Measurements from ENCODE around the gene SHBG. TPM values are rescaled to one million over a fixed set of nuclear protein-coding genes. Genes with fewer than 3 reads are reported as not detected.

SHBG gene
- total and polyA plus RNA-seq, 2 experiments from 2014 or later, result 0.38 to 0.48 TPM

- H3K4me1 Mint-ChIP-seq, result peaks cover 10% of the 10 kb centered on the region
- Histone ChIP-seq H3K36me3 (ENCODE audit: insufficient read depth) (no peaks in the 10 kb centered on the region), H3K4me3 (no peak overlapping the region), H3F3A (replicated peaks; ENCODE audit: low read depth) (0 out of 2 replicates have a peak, but pooled peaks cover 4% of the 10 kb centered on the region), H3K27ac (ENCODE audit: low read depth) (no peak overlapping the region), H3K79me2 (replicated peaks; ENCODE audit: insufficient read depth) (no peaks in the 10 kb centered on the region), H4K20me1 (replicated peaks; ENCODE audit: insufficient read depth) (no peaks in the 10 kb centered on the region), H3K4me1 (ENCODE audit: insufficient read depth) (peaks cover 6% of the 10 kb centered on the region; the same call in 1 of the 2 replicates), H3K27me3 (ENCODE audit: insufficient read depth) (peaks cover 17% of the 10 kb centered on the region), H3K4me2 (no peak overlapping the region), H3K9me2 (ENCODE audit: insufficient read depth) (no peaks in the 10 kb centered on the region), H2AFZ (peak overlapping the region; percentile 72; the same call in 1 of the 2 replicates)
- H3K27ac Mint-ChIP-seq, result no peak overlapping the region
- ATAC-seq, result no peak
- peaks cover 2% of the 10 kb centered on the region; the same call in 1 of the 3 replicates for H3K9me3 Mint-ChIP-seq
- no peak overlapping the region for H3K4me3 Mint-ChIP-seq
- no peak for TF ChIP-seq ZNF331 (CRISPR knock-in tag; IDR thresholded peaks at IDR 0.05; ENCODE audit: low read depth)
- no peak for TF ChIP-seq STAT1 (IDR thresholded peaks at IDR 0.05; ENCODE audit: unreplicated experiment)
- TF ChIP-seq ETS1 (IDR thresholded peaks at IDR 0.05), result no peak
- no peak for TF ChIP-seq JUNB (IDR thresholded peaks at IDR 0.05; ENCODE audit: unreplicated experiment)
- TF ChIP-seq CREB1 (CRISPR knock-in tag; IDR thresholded peaks at IDR 0.05; ENCODE audit: low read depth), result no peak
- no peak for TF ChIP-seq NANOG (IDR thresholded peaks at IDR 0.05; ENCODE audit: borderline replicate concordance)
- no peak for TF ChIP-seq ZNF462 (CRISPR knock-in tag; IDR thresholded peaks at IDR 0.05)
- no peak for TF ChIP-seq REST (IDR thresholded peaks at IDR 0.05; ENCODE audit: unreplicated experiment)
- TF ChIP-seq CTCF (conservative IDR thresholded peaks at IDR 0.05; ENCODE audit: low read depth in 2 of 2), result no peak
- TF ChIP-seq ZNF114 (CRISPR knock-in tag; IDR thresholded peaks at IDR 0.05), result no peak
- no peak for TF ChIP-seq EZH2 (IDR thresholded peaks at IDR 0.05; ENCODE audit: low read depth, unreplicated experiment)
- no peak for TF ChIP-seq EZH2phosphoT487 (IDR thresholded peaks at IDR 0.05; ENCODE audit: unreplicated experiment)
- TF ChIP-seq POLR2AphosphoS5 (IDR thresholded peaks at IDR 0.05; ENCODE audit: low read depth), result no peak
- H3K36me3 Mint-ChIP-seq (ENCODE audit: low read depth), result no peaks in the 10 kb centered on the region
- H3K27me3 Mint-ChIP-seq (ENCODE audit: insufficient read depth, low read depth, poor library complexity), result peaks cover 27% of the 10 kb centered on the region
- no peak for DNase-seq (ENCODE audit: low spot score)
Observed at GRCh38 chr17:7646457-7646856, 16.5 kb downstream of the SHBG start.

All from GM23338 (cell line).